Nephron (organoid): Measurements from ENCODE around the gene HAPSTR1.
"Not testable (repeated sequence)": the region's sequence is repeated elsewhere in the genome, so short reads cannot be mapped to it uniquely, and the experiment has no call there.

Source experiments
- H3K27ac Mint-ChIP-seq, 3 experiments: 2 replicates each; pipeline ENCODE4 v1.8.0; 2020; ENCODE audit warnings: mixed read lengths in 3 of 3, mild to moderate bottlenecking in 2 of 3, moderate library complexity in 1 of 3
- H3K27me3 Mint-ChIP-seq: 2 replicates; pipeline ENCODE4 v1.8.0; 2021; ENCODE audit warnings: low read depth, mild to moderate bottlenecking, moderate library complexity, mixed read lengths
- H3K36me3 Mint-ChIP-seq: 2 replicates; pipeline ENCODE4 v1.8.0; 2020; ENCODE audit warnings: low read depth, mixed read lengths
- H3K4me1 Mint-ChIP-seq: 2 replicates; pipeline ENCODE4 v1.8.0; 2020; ENCODE audit warnings: mixed read lengths
- H3K4me3 Mint-ChIP-seq, 3 experiments: 2 replicates each; pipeline ENCODE4 v1.8.0; 2020; ENCODE audit warnings: mild to moderate bottlenecking in 3 of 3, mixed read lengths in 3 of 3, moderate library complexity in 2 of 3
- H3K9me3 Mint-ChIP-seq: 2 replicates; pipeline ENCODE4 v1.8.0; 2020; ENCODE audit warnings: mixed read lengths
- TF ChIP-seq, protein P1 (sequence below), 3 experiments: fragments of 200-600 bp; sonication (generic); IDR thresholded peaks; one replicate each; pipeline ENCODE4 v1.5.0; 2021; ENCODE audit warnings: antibody characterized with exemption in 3 of 3; ENCODE audit not compliant: unreplicated experiment in 3 of 3

Gene HAPSTR1

DNA sequence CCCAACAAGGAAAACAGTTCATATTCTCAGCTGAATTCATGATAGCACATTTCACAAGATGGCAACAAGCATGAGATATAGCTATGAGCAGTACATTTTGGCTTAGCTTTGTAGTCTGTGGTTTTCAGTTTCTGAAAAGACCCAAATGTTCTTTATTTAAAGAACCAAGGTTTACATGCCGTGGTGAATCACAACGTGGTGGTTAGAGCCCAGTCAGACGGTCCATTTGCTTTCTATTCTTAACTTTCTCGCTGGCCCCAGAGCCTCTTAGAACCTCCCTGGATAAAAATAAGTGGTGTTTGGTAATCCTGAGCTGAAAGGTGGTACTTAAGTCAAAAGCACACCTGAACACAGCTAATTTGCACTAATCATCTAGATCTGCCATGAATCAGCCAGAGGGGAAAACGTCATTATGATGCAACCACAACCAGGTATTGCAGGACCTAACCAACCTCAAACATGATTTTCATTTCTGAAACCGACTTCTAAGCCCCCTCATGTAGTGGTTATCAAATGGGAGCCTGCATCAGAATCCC is 18.6 kb upstream of the HAPSTR1 start:
- Mint-ChIP-seq H3K4me1 (no peaks in the 10 kb centered on the region), H3K4me3 (no peak overlapping the region), H3K9me3 (no peaks in the 10 kb centered on the region), H3K36me3 (no peaks in the 10 kb centered on the region), H3K27ac (no peak overlapping the region), H3K27me3 (peaks cover 11% of the 10 kb centered on the region)
- TF ChIP-seq, protein P1, sequence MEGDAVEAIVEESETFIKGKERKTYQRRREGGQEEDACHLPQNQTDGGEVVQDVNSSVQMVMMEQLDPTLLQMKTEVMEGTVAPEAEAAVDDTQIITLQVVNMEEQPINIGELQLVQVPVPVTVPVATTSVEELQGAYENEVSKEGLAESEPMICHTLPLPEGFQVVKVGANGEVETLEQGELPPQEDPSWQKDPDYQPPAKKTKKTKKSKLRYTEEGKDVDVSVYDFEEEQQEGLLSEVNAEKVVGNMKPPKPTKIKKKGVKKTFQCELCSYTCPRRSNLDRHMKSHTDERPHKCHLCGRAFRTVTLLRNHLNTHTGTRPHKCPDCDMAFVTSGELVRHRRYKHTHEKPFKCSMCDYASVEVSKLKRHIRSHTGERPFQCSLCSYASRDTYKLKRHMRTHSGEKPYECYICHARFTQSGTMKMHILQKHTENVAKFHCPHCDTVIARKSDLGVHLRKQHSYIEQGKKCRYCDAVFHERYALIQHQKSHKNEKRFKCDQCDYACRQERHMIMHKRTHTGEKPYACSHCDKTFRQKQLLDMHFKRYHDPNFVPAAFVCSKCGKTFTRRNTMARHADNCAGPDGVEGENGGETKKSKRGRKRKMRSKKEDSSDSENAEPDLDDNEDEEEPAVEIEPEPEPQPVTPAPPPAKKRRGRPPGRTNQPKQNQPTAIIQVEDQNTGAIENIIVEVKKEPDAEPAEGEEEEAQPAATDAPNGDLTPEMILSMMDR (IDR thresholded peaks at IDR 0.05; ENCODE audit: unreplicated experiment in 3 of 3): no peak

DNA sequence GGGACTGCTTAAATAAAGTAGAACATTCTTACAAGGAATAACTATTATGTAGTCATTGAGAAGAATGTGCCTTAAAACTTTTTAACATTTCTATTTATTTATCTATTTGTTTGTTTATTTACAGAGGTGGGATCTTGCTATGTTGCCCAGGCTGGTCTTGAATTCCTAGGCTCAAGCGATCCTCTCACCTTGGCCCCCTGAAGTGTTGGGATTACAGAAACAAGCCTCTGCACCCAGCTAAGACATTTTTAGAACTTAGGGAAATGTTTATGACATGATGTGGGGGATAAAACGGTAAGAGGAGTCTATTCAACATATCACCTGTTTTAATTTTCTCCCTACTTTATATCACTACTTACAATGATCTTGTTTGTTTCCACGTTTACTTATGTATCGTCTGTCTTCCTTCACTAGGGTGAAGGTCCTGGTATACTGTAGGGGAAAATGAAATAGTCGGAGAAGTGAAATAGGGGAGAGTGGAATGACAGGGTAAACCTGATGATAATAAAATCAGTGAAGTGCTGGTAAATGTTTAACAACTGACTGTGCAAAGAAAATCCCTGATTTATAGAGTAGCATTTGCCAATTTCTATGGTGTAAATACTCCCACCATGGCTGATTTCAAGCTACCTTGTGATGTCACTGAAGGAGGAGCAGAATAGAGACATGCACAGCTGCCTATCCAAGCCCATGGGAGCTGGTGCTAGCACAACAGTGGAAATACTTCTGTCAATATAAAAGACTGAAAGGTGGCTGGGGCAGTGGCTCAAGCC is 16.0 kb upstream of the HAPSTR1 start:
- H3K27me3 Mint-ChIP-seq: peaks cover 8% of the 10 kb centered on the region
- H3K4me1 Mint-ChIP-seq: no peaks in the 10 kb centered on the region
- H3K4me3 Mint-ChIP-seq: no peak overlapping the region
- H3K9me3 Mint-ChIP-seq: no peaks in the 10 kb centered on the region
- TF ChIP-seq, protein P1 (IDR thresholded peaks at IDR 0.05; ENCODE audit: unreplicated experiment in 3 of 3): no peak
- H3K27ac Mint-ChIP-seq: no peak overlapping the region
- no peaks in the 10 kb centered on the region for H3K36me3 Mint-ChIP-seq

DNA sequence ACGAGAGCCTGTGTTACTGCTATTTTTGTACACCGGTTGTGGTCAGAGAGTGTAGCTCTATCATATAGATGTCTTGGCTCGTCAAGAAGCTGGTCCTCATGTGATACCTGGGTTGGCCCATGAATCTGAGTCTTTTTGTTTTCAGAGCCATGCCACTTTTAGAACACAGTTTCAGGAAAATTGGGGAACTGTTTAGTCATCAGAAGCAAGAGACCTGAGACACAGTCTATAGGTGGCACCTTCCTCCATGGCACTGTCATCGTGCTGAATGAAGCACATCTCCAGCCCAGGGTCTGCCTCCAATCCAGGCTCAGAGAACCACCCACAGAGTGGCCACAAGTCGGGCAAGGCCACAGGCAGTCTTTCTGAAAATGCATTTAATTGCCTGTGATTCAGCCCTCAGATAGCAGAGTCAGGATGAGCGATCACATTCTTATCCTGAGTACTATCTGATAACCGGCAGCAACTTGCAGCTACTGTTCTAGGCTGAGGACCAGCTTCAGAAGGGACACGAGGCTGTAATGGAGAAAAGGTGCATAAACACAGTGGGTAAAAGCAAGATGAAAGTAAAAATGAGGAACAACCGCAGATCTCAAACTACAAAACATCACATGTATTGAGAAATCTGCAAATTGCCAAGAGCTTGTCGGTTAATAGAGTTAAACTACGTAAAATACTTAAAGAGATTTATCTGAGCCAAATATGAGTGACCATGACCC is 14.2 kb upstream of the HAPSTR1 start:
- Mint-ChIP-seq H3K27ac (no peak overlapping the region), H3K36me3 (no peaks in the 10 kb centered on the region), H3K4me1 (no peaks in the 10 kb centered on the region), H3K9me3 (no peaks in the 10 kb centered on the region), H3K4me3 (no peak overlapping the region), H3K27me3 (peaks cover 4% of the 10 kb centered on the region)
- TF ChIP-seq, protein P1 (IDR thresholded peaks at IDR 0.05; ENCODE audit: unreplicated experiment in 3 of 3): no peak

- H3K27ac Mint-ChIP-seq: peak overlapping the region in 1 of 3 experiments; percentile 46
- H3K4me1 Mint-ChIP-seq, H3K27me3 Mint-ChIP-seq, H3K36me3 Mint-ChIP-seq, H3K4me3 Mint-ChIP-seq, H3K9me3 Mint-ChIP-seq: not testable (repeated sequence)
Measured at GRCh38 chr16:9078467-9079429, 12.7 kb upstream of the HAPSTR1 start.

GRCh38 chr16:9079430-9079812 is 12.0 kb upstream of the HAPSTR1 start:
- H3K4me1 Mint-ChIP-seq: no peaks in the 10 kb centered on the region
- H3K4me3 Mint-ChIP-seq: no peak overlapping the region
- peaks cover 4% of the 10 kb centered on the region for H3K27me3 Mint-ChIP-seq
- no peaks in the 10 kb centered on the region for H3K9me3 Mint-ChIP-seq
- H3K36me3 Mint-ChIP-seq: no peaks in the 10 kb centered on the region
- H3K27ac Mint-ChIP-seq: no peak overlapping the region
- TF ChIP-seq, protein P1 (IDR thresholded peaks at IDR 0.05; ENCODE audit: unreplicated experiment in 3 of 3): no peak

- H3K27ac Mint-ChIP-seq: no peak overlapping the region
- no peaks in the 10 kb centered on the region for H3K4me1 Mint-ChIP-seq
- no peaks in the 10 kb centered on the region for H3K36me3 Mint-ChIP-seq
- H3K27me3 Mint-ChIP-seq: peaks cover 4% of the 10 kb centered on the region
- no peaks in the 10 kb centered on the region for H3K9me3 Mint-ChIP-seq
- TF ChIP-seq, protein P1 (IDR thresholded peaks at IDR 0.05; ENCODE audit: unreplicated experiment in 3 of 3): no peak
- H3K4me3 Mint-ChIP-seq: no peak overlapping the region
Measured at GRCh38 chr16:9081158-9081557, 10.3 kb upstream of the HAPSTR1 start.
